B cell (primary cell): ENCODE measurements around the gene FOXN3.

ENCODE experiments used
- EZH2 ChIP-seq: IDR thresholded peaks from 2 replicates; pipeline ENCODE4 v1.6.1; 2012; ENCODE audit warnings: borderline replicate concordance, low read depth, mild to moderate bottlenecking, moderate library complexity, low read length; ENCODE audit not compliant: insufficient read depth, poor library complexity, severe bottlenecking
- TF ChIP-seq, protein P1 (sequence below): fragments of 200-600 bp; IDR thresholded peaks from one replicate; pipeline ENCODE4 v1.8.0; 2022; ENCODE audit warnings: antibody characterized with exemption, mild to moderate bottlenecking

DNA sequence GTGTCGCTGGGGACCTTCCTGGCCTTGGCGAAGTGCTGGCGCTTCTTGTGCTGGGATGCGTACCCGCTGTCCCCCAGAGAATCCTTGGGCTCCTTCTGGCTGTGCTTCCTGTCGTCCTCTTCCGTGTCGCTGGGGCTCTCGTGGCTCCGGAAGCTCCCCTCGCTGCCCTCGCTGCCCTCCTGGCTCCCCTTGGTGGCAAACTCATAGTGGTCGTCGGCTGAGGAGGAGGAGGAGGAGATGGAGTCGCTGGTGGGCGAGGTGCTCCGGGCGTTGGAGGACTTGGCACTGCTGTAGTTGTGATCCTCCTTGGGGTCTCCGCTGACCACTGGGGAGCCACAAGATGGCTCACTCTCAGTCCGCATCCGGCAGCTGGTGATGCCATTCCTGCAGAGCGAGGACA, 254.4 kb downstream of the FOXN3 start:
- TF ChIP-seq, protein P1, sequence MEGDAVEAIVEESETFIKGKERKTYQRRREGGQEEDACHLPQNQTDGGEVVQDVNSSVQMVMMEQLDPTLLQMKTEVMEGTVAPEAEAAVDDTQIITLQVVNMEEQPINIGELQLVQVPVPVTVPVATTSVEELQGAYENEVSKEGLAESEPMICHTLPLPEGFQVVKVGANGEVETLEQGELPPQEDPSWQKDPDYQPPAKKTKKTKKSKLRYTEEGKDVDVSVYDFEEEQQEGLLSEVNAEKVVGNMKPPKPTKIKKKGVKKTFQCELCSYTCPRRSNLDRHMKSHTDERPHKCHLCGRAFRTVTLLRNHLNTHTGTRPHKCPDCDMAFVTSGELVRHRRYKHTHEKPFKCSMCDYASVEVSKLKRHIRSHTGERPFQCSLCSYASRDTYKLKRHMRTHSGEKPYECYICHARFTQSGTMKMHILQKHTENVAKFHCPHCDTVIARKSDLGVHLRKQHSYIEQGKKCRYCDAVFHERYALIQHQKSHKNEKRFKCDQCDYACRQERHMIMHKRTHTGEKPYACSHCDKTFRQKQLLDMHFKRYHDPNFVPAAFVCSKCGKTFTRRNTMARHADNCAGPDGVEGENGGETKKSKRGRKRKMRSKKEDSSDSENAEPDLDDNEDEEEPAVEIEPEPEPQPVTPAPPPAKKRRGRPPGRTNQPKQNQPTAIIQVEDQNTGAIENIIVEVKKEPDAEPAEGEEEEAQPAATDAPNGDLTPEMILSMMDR: no peak
- no peak for TF ChIP-seq EZH2
